ENCODE data around the gene CPEB1.
A peak's percentile ranks its signal among the peaks of the same experiment; 100 is the strongest.
"Not testable (repeated sequence)": the region's sequence is repeated elsewhere in the genome, so short reads cannot be mapped to it uniquely, and the experiment has no call there.

Gene CPEB1

DNA sequence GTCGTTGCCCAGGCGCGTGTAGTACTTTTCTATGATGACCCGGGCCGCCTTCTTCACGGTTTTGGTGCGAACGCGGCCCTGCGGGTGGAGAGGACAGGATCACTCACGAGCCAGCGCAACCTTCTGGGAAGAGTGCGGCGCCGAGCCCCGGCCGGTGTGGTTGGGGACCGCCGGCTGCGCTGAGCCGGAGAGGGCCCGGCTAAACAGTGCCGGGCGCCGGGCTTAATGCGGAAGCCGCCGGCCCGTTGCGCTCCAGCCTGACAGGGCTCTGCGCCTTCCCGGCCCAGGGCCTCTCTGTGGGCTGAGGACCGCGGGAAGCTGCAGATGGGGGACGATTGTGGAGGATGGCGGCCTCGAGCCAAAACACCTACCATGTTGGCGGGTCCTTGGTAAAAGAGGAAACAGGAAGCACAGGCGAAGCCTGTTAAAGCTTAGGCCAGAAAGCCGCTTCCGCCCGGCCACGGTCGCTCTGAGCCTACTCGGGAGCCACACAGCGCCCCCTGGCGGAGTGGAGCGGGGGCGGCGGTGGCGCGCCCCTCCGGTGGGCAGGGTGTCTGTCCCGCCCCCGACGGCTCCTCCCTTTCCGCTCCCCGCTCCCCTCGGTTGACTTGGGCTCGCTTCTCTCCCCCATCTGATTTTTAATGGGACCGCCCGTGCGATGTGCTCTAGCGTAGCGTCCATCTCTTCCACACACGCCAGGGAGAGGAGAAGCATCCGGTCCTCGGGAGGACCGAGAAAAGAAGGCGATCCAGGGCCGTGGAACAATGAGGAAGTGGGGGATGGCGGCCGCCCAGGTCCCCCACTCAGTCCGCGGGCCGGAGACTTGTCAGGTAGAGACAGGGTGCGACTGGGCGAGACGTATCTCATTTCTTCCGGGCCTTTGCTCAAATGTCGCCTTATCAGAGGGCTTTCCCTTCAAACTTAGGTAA is 106.8 kb downstream of the CPEB1 start, which contains the start of gene RPS17:
Gene RPS17 (minus strand): TSS at position 403 of the 929 bp plus-strand sequence. CDS start 29 bp downstream, at position 374.
- peaks cover 34% of the 10 kb centered on the region for H3K36me3 ChIP-seq (ENCODE audit: control insufficient read depth, insufficient read depth, low read length)
- no peaks in the 10 kb centered on the region for H3K27me3 ChIP-seq (replicated peaks; ENCODE audit: control insufficient read depth, insufficient read depth, low read length, poor library complexity, severe bottlenecking)
- peak within 1 kb of the TSS; percentile 78 for H3K4me3 ChIP-seq (ENCODE audit: insufficient read depth, low read depth, low read length, poor library complexity, severe bottlenecking)
- peaks cover 9% of the 10 kb centered on the region for H3K4me1 ChIP-seq (ENCODE audit: control insufficient read depth, insufficient read depth, low read length, poor library complexity, severe bottlenecking)
- H3K27ac ChIP-seq (ENCODE audit: insufficient read depth, low read length, poor library complexity, severe bottlenecking), result peak within 1 kb of the TSS; percentile 77
- peak; percentile 96 for DNase-seq
- no peaks in the 10 kb centered on the region for H3K9me3 ChIP-seq (ENCODE audit: control insufficient read depth, low read length)

- Histone ChIP-seq H3K4me3 (ENCODE audit: insufficient read depth, low read depth, low read length, poor library complexity, severe bottlenecking) (peak overlapping the region; percentile 78), H3K9me3 (ENCODE audit: control insufficient read depth, low read length) (no peaks in the 10 kb centered on the region), H3K27ac (ENCODE audit: insufficient read depth, low read length, poor library complexity, severe bottlenecking) (peak overlapping the region; percentile 77), H3K27me3 (replicated peaks; ENCODE audit: control insufficient read depth, insufficient read depth, low read length, poor library complexity, severe bottlenecking) (no peaks in the 10 kb centered on the region), H3K4me1 (ENCODE audit: control insufficient read depth, insufficient read depth, low read length, poor library complexity, severe bottlenecking) (peaks cover 9% of the 10 kb centered on the region), H3K36me3 (ENCODE audit: control insufficient read depth, insufficient read depth, low read length) (peaks cover 34% of the 10 kb centered on the region)
- DNase-seq, result no peak
Observed at GRCh38 chr15:82539691-82540054, 107.5 kb downstream of the CPEB1 start.

DNA sequence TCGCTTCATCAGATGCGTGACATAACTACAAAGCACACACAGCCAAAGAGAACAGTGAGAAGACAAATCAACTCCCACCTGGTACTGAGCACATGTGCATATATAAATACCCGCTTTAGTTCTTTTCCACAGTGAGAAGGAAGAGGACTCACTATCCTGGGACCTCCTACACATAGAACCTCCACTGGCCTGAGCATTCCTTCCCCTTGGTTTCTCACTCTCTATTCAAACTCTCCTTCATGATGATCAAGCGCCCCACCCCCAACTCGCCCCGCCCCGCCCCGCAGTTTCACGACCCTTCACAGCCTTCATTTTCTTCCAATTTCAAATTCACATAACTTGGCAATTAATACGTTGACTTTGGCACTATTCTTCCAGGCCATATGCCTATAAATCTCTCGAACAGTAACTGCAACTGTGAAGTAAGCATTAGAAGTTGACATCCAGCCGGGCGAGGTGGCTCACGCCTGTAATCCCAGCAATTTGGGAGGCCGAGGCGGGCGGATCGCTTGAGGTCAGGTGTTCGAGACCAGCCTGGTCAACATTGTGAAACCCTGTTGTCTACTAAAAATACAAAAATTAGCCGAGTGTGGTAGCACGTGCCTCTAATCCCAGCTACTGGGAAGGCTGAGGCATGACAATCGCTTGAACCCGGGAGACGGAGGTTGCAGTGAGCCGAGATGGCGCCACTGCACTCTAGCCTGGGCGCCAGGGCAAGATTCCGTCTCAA is 108.0 kb downstream of the CPEB1 start:
- Histone ChIP-seq H3K4me1 (ENCODE audit: control insufficient read depth, insufficient read depth, low read length, poor library complexity, severe bottlenecking) (peaks cover 9% of the 10 kb centered on the region), H3K27ac (ENCODE audit: insufficient read depth, low read length, poor library complexity, severe bottlenecking) (peak overlapping the region; percentile 77), H3K9me3 (ENCODE audit: control insufficient read depth, low read length) (no peaks in the 10 kb centered on the region), H3K27me3 (replicated peaks; ENCODE audit: control insufficient read depth, insufficient read depth, low read length, poor library complexity, severe bottlenecking) (no peaks in the 10 kb centered on the region), H3K4me3 (ENCODE audit: insufficient read depth, low read depth, low read length, poor library complexity, severe bottlenecking) (peak overlapping the region; percentile 78), H3K36me3 (ENCODE audit: control insufficient read depth, insufficient read depth, low read length) (peaks cover 40% of the 10 kb centered on the region)
- no peak for DNase-seq

DNA sequence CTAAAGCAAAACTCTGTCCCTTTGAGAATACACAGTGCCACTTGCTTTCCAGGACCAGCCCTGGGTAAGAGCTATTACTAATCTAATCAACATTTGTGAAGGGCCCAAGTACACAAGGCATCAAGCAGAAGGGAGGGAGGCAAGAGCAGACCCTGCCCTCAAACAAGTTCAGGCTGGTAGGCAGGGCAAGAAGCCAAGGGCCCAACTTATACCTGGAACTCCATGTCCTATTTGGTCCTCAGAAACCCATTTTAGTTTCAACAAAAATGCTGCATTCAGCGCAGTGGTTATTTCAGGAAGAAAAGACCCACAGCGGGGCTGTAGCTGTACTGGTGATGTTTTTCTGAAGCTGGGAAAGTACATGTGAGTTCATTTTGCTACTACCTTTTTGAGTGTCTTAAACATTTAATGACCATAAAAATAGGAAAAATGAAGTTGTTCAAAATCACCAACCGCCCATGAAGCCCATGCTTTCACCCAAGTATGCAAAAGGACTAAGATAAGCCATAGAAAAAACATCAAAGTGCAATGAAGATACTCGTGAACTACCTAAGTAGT is 109.7 kb downstream of the CPEB1 start:
- Histone ChIP-seq H3K27me3 (replicated peaks; ENCODE audit: control insufficient read depth, insufficient read depth, low read length, poor library complexity, severe bottlenecking) (no peaks in the 10 kb centered on the region), H3K4me3 (ENCODE audit: insufficient read depth, low read depth, low read length, poor library complexity, severe bottlenecking) (no peak overlapping the region), H3K27ac (ENCODE audit: insufficient read depth, low read length, poor library complexity, severe bottlenecking) (peak overlapping the region; percentile 4), H3K36me3 (ENCODE audit: control insufficient read depth, insufficient read depth, low read length) (peaks cover 43% of the 10 kb centered on the region), H3K4me1 (ENCODE audit: control insufficient read depth, insufficient read depth, low read length, poor library complexity, severe bottlenecking) (peaks cover 9% of the 10 kb centered on the region), H3K9me3 (ENCODE audit: control insufficient read depth, low read length) (no peaks in the 10 kb centered on the region)
- no peak for DNase-seq

- Histone ChIP-seq H3K27ac (ENCODE audit: insufficient read depth, low read length, poor library complexity, severe bottlenecking) (no peak overlapping the region), H3K27me3 (replicated peaks; ENCODE audit: control insufficient read depth, insufficient read depth, low read length, poor library complexity, severe bottlenecking) (no peaks in the 10 kb centered on the region), H3K36me3 (ENCODE audit: control insufficient read depth, insufficient read depth, low read length) (peaks cover 43% of the 10 kb centered on the region), H3K9me3 (ENCODE audit: control insufficient read depth, low read length) (no peaks in the 10 kb centered on the region), H3K4me1 (ENCODE audit: control insufficient read depth, insufficient read depth, low read length, poor library complexity, severe bottlenecking) (peaks cover 9% of the 10 kb centered on the region), H3K4me3 (ENCODE audit: insufficient read depth, low read depth, low read length, poor library complexity, severe bottlenecking) (no peak overlapping the region)
- no peak for DNase-seq
Observed at GRCh38 chr15:82536409-82537350, 110.5 kb downstream of the CPEB1 start.

DNA sequence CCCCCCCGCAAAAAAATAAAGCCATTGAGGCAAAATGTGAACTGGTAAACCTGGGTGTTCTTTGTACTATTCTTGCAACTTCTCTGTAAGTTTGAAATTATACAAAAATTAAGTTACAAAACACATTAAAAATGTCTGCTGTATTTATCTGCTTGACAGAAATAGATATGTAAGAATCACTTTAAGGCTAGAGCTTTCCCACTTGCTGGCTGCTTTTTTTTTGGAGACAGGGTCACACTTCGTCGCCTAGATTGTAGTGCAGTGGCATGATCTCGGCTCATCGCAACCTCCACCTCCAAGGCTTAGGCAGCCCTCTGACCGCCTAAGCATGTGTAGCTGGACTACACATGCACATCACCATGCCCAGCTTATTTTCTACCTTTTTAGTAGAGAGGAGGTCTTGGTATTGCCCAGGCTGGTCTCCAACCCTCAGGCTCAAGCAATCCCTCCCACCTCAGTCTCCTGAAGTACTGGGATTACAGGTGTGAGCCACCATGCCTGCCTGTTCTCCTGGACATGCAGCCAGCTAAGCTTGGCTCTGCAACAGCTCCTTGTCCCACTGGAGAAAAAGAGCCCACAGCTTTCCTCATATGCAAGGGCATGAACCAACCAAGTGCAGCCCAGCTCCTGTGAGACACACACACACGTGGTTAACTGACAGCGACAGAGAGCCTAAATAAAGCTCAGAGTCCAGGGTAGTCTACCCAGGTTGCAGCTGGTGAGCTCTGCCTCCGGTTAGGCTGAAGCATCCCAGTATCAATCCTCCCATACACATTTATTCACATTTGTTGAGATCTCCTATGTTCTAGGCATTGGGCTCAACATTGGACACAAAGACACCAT is 111.4 kb downstream of the CPEB1 start:
- H3K9me3 ChIP-seq (ENCODE audit: control insufficient read depth, low read length), result no peaks in the 10 kb centered on the region
- H3K27me3 ChIP-seq (replicated peaks; ENCODE audit: control insufficient read depth, insufficient read depth, low read length, poor library complexity, severe bottlenecking), result no peaks in the 10 kb centered on the region
- H3K4me1 ChIP-seq (ENCODE audit: control insufficient read depth, insufficient read depth, low read length, poor library complexity, severe bottlenecking), result peaks cover 5% of the 10 kb centered on the region
- no peak overlapping the region for H3K27ac ChIP-seq (ENCODE audit: insufficient read depth, low read length, poor library complexity, severe bottlenecking)
- H3K36me3 ChIP-seq (ENCODE audit: control insufficient read depth, insufficient read depth, low read length), result peaks cover 43% of the 10 kb centered on the region
- H3K4me3 ChIP-seq (ENCODE audit: insufficient read depth, low read depth, low read length, poor library complexity, severe bottlenecking), result no peak overlapping the region
- no peak for DNase-seq

GRCh38 chr15:82535151-82535550 is 112.0 kb downstream of the CPEB1 start:
- not testable (repeated sequence) for H3K4me3 ChIP-seq (ENCODE audit: insufficient read depth, low read depth, low read length, poor library complexity, severe bottlenecking); H3K9me3 ChIP-seq (ENCODE audit: control insufficient read depth, low read length); H3K4me1 ChIP-seq (ENCODE audit: control insufficient read depth, insufficient read depth, low read length, poor library complexity, severe bottlenecking); H3K27me3 ChIP-seq (replicated peaks; ENCODE audit: control insufficient read depth, insufficient read depth, low read length, poor library complexity, severe bottlenecking); DNase-seq; H3K27ac ChIP-seq (ENCODE audit: insufficient read depth, low read length, poor library complexity, severe bottlenecking)
- H3K36me3 ChIP-seq (ENCODE audit: control insufficient read depth, insufficient read depth, low read length), result peaks cover 43% of the 10 kb centered on the region

DNA sequence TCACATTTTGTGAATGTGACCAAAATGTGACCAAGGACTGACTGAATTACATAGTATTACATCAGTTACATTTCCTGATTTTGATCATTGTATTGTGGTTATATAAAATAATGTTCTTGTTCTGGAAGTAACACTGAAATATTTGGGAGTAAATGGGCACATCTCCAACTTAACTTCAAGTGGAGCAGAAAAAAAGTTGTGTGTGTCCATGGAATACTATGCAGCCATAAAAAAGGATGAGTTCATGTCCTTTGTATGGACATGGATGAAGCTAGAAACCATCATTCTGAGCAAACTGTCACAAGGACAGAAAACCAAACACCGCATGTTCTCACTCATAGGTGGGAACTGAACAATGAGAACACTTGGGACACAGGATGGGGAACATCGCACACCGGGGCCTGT is 112.7 kb downstream of the CPEB1 start:
- not testable (repeated sequence) for H3K27ac ChIP-seq (ENCODE audit: insufficient read depth, low read length, poor library complexity, severe bottlenecking); DNase-seq; H3K27me3 ChIP-seq (replicated peaks; ENCODE audit: control insufficient read depth, insufficient read depth, low read length, poor library complexity, severe bottlenecking); H3K4me3 ChIP-seq (ENCODE audit: insufficient read depth, low read depth, low read length, poor library complexity, severe bottlenecking); H3K4me1 ChIP-seq (ENCODE audit: control insufficient read depth, insufficient read depth, low read length, poor library complexity, severe bottlenecking); H3K9me3 ChIP-seq (ENCODE audit: control insufficient read depth, low read length)
- H3K36me3 ChIP-seq (ENCODE audit: control insufficient read depth, insufficient read depth, low read length), result peaks cover 43% of the 10 kb centered on the region

GRCh38 chr15:82533801-82534200 is 113.4 kb downstream of the CPEB1 start:
- Histone ChIP-seq H3K9me3 (ENCODE audit: control insufficient read depth, low read length) (no peaks in the 10 kb centered on the region), H3K27me3 (replicated peaks; ENCODE audit: control insufficient read depth, insufficient read depth, low read length, poor library complexity, severe bottlenecking) (no peaks in the 10 kb centered on the region), H3K4me1 (ENCODE audit: control insufficient read depth, insufficient read depth, low read length, poor library complexity, severe bottlenecking) (peaks cover 5% of the 10 kb centered on the region), H3K27ac (ENCODE audit: insufficient read depth, low read length, poor library complexity, severe bottlenecking) (no peak overlapping the region), H3K36me3 (ENCODE audit: control insufficient read depth, insufficient read depth, low read length) (peaks cover 43% of the 10 kb centered on the region), H3K4me3 (ENCODE audit: insufficient read depth, low read depth, low read length, poor library complexity, severe bottlenecking) (no peak overlapping the region)
- no peak for DNase-seq
